HG03457 (cell line): Measurements from ENCODE around the gene CRYL1.
A peak's percentile ranks its signal among the peaks of the same experiment; 100 is the strongest.

Experiments used
- ATAC-seq: cut with Tn5 transposase; IDR thresholded peaks from one replicate; pipeline ENCODE4 v1.9.1; 2021; ENCODE audit warnings: moderate number of reproducible peaks; ENCODE audit not compliant: unreplicated experiment

Gene CRYL1, protein sequence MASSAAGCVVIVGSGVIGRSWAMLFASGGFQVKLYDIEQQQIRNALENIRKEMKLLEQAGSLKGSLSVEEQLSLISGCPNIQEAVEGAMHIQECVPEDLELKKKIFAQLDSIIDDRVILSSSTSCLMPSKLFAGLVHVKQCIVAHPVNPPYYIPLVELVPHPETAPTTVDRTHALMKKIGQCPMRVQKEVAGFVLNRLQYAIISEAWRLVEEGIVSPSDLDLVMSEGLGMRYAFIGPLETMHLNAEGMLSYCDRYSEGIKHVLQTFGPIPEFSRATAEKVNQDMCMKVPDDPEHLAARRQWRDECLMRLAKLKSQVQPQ

DNA sequence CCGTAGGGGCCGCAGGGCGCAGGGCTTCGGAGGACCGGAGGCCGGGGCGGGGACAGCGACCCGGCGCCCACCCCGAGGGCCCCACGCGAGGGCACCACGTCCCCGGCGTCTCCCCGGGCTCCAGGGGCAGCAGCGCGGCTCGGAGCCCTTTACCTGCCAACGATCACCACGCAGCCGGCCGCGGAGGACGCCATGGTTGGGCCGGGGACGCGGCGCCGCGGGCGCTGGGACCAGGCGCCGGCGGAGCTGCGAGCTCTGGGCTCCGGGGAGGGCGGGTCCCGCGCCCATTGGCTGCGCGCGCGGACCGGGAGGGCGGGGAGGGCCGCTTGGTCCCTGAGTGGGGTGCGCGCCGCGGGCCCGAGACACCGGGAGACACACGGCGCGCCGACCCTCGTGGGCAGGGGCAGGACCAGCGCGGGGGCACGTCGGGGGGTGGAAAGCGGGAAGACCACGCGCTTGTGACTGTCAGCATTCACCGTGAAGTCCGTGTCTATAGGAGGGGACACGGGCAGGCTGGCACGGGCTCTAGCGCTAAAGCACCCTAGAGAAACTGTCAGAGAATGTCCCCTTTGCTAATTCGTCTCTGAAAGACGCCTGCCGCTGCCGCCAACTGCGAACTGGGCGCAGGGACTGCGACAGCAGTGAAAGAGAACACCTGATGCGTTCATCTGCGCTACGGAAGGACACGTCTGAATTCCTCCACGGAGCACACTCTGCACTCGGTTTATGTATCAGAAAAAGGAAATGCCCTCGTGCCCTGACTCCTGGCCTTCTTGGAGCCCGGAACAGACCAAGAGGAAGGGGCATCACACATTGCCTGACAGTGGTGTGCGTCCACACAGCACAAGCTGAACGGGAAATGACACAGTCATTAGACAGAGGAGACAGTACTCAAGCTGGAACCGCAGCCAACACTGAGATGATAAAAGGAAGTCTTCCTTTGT, at the start of gene CRYL1:
Gene CRYL1, minus strand, starts transcription at position 257 of the 944 bp plus-strand sequence. Its CDS starts 63 bp downstream, at position 194.
- ATAC-seq: peak; percentile 55

DNA sequence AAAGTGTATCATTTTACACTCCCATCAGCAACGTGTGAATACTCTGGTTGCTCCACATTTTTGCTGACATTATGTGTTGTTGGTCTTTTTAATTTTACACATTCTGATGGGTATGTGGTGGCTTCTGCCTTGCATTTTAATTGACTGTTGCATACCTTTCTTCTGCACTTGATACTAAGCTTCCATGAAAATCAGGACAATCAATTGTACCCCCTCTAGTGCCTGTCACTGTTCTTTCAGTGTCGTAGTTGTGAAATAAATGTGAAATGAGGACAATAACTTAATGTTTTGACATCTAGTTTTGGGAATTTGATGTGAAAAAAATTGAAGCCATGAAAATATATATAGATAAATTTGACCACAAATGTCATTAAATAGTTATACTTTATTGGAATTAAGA, 48.0 kb upstream of the CRYL1 start:
- ATAC-seq: no peak

DNA sequence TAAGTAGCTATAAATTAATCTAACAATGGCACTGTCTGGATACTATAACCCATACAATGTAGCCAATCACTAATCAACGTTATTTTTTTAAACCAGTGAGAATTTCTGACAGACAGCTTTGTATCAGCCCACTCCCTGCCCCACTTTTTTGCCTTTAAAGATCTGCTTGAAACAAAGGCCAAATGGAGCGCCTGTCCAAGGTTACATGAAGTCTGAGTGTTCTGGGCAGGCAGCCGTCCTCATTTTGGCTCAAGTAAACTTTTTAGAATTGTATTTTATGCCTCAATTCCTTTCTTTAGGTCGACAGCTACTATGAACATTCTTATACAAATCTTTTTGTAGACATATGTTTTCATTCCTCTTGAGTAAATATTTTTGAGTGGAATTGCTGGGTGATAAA, 47.5 kb upstream of the CRYL1 start:
- no peak for ATAC-seq

DNA sequence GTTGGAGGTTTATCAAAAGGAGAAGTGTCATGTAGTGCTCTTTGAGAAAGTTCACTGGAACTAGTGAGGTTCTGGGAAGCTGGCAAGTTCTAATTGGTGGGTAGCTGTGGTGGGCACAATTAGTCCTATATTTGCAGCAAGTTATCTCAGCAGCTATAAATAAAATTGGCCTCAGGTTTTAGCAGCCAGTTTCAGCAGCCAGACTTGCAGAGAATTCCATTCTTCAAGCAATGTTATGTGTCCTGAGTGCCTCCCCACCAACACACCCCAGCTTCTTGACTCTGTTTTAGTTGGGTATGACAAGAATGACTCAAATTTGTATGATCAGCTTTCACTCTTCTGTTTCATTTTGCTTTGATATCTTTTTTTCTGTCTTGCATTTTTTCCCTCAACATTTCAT, 46.0 kb upstream of the CRYL1 start:
- no peak for ATAC-seq

DNA sequence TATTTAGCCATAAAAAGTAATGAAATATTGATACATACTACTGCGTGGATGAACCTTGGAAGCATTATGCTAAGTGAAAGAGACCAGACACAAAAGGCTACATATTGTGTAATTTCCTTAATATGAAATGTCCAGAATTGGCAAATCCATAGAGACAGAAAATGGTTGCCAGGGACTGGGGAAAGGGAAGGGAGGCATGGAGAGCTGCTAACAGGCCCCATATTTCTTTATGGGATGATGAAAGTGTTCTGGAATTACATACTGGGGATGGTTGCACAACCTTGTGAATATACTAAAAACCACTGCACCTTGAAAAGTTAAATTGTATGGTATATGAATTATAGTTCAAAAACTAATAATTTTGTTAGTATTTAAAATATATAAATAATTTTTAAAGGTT, 44.9 kb upstream of the CRYL1 start:
- no peak for ATAC-seq

DNA sequence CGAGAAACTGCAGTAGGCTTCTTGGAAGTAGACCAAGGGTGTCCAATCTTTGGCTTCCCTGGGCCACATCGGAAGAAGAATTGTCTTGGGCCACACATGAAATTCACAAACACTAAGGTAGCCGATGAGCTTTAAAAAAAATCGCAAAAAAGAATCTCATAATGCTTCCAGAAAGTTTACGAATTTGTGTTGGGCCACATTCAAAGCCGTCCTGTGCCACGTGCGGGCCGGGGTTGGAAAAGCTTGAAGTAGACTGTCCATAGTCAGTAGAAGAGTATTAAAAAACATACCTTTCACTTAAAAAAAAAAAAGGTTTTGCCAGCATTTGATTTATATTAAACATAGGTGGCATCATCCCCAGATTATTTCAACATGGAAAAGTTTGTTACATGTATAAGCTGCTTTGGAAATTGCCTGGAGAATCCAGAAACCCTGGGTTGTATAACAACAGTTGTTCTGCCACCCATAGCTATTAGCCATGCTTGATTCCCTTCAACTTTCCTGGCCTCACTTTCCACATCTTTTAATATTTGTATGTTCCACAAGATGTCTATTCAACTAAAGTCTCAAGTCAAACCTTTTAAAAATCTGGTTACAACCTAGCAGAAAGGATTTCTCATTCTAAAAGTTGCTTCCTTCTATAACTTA, 42.3 kb upstream of the CRYL1 start:
- no peak for ATAC-seq

DNA sequence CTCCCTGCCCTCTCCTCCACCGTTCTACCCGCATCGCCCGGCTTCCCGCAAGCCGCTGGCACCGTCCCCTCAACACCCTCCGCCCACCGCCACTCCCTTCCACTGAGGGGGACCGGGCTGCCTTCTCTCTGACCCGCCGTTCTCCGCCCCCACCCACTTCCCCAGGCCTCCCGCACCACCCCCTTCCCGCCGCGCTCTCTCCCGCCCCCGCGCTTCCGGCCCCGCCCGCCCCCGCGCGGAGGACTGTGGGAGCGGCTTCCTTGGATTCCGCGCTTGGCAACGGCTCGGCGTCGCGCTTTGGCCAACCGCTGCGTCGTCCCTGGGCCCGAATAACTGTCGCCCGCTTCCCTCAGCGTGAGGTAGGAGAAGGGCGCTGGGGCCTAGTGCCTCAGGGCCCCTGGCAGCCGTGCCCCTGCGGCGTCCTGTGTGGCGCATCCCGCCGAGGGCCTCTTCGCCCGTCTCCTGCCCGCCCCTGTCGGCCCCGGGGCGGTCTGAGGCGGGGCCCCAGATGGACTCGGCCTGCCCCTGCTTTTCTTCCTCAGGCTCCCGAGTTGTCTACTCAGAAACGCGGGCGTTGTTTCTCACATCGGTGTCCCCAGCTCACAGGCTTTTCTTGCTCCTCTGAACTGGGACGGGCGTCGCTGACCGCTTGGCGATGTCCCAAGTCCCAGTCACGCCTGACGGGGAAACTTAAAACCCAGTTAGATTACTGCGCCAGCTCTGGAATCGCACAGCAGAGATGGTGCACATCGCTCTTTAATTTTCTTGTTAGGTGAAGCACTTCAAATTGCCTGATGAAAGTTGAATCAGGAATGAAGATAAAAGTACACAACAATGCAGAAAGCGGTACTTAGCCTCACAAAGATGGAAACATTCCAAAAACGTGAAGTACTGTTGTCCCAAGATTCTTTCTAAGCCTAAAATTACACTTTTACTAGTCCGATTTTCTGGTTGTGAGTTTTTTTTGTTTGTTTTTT, 41.5 kb upstream of the CRYL1 start, which contains the start of gene IFT88:
Gene IFT88, plus strand, starts transcription at position 260 of the 977 bp plus-strand sequence. CDS start 7,229 bp downstream, outside the sequence.
- peak; percentile 83 for ATAC-seq

DNA sequence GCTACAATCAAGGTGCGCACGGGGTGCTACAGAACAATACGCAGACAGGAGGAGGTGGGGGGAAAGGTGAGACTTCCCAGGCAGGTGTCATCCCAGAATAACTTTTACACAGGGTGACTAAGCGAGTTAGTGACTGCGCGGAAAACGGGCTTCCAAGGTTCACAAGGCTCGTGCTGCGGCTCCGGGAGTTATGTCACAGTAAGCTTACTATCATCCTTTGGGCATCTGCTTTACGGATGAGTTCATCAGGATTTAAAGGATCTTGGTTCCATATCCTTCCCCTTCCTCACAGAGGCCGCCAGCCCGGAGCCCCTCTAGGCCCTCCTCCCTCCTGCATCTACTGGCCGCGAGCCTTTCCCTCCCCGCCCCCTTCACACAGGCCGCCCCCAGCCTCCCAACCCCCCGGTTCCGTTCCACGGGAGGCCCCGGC, 40.8 kb upstream of the CRYL1 start:
- ATAC-seq: peak; percentile 26

DNA sequence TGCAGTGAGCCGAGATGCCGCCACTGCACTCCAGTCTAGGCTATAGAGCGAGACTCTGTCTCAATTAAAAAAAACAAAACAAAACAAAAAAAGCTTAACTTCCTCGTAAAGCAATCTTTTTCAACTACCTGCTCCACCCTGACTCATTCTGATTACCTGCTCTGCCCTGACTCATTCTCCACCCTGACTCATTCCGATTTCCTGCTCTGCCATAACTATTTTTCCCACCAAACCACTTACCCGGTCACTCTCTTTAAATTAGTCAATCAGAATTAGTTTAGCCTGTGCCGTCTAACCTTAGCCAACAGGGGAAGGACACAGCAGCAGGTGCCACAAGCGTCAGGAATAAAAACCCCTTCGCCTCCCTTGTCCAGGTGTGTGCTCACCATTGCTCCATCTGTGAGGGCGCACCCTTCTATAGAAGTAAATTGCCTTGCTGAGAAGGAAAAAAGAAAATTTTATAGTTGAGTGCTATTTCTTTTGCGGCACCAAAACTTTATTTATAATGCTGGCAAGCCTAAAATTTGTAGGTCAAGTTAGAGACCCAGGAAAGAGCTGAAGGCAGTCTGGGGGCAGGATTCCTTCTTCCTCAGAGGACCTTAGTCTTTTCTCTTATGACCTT, 39.6 kb upstream of the CRYL1 start:
- ATAC-seq: no peak

DNA sequence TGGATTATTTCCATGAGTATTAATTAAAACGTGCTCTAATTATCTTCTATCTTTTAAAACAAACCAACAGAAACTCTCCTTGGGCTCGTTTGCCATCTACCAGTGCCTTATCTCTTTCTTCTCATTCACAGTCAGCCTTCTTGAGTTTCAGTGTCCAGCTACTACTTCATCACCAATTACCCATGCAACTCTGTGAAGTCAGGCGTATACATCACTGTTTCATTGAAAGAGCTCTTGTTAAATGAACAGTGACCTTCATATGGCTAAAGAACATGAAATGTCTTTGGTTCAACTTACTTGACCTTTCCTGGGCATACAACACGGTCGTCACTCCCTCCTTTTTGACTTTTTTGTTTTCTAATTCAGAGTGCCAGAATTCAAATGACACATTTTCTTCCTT, 36.1 kb upstream of the CRYL1 start:
- ATAC-seq: no peak

DNA sequence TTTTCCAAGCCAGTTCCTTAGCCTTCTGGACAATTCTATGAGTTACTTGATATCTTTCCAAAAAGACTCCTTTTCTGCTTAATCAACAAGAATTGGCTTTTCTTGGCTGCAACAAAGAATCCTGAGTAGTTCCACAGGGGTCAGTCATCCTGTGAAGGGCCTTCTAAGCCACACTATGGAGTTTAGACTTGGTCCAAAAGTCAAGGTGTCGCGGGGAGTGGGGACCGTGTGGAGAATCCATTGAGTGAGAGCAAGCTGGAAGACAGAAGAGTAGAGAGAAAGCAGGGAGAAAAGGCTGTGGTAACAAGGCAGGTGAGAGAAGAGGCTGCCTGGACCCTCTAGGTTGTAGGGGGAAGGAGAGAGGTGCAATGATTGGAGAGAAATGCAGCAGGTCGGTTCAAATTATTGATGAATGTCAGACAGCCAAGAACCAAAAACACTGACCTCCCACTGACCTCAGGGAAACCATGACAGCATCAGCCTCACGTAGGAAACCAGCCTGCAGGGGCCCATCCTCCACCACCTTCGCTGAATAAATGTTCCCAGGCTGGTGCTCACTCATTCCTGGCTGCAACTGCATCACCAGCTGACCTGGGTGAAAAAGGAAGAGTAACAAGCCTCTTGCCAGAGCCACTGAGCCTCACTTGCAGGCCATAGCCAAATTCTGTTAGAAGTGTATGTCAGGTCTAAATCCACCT, 34.2 kb upstream of the CRYL1 start:
- no peak for ATAC-seq

DNA sequence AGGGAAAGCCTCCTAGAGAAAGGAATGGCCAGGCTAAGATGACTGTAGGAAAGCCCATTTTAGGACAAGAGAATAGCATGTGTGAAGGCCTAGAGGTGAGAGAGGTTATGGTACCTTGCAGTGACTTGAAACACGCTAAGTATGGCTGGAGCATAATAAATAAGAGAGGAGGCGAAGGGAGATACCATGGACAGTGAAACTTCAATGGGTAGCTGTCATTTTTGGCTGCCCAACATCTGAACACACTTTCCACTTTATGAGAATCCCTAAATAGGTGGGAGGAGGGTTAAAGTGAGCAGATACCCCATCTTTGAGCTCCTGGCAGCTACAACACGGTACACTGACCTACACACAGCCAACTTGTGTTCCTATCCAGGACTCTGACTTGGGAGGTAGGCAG, 33.3 kb upstream of the CRYL1 start:
- no peak for ATAC-seq

DNA sequence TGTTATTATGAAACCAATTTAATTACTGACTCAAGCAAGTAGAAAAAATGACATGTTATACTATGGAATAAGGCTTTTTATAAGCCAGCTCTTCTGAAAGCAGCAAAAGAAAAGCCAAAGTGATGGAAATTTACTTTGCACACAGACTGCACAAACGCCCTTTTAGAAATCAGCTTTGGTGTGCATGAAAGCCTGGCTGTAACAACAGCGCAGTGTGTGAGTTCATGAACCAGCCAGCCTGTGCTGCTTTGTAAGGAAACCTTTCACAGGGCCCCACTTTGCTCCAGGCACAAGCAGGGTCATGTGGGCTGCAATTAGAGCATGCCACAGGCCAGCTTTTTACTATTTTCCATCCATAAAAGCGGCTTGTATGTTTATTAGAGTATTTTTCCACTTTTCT, 27.7 kb upstream of the CRYL1 start:
- ATAC-seq: no peak

DNA sequence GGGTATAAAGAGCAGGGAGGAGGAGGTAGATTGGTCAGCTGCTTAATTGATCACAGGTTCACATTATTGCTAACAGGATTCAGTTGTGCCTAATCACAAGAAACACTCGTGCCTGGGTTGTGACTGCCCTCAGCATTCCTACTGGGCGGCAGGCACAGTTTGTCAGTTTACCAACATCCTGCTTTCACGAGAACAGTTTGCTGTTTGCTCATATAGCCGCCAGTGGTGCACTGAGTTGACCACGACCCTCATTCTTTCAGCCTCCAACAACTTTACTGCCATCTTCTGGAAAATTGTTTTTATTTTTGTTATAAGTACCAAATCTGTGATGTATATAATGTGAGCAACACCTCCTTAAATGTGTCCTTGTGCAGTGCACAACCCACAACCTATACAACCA, 25.1 kb upstream of the CRYL1 start:
- ATAC-seq: no peak

DNA sequence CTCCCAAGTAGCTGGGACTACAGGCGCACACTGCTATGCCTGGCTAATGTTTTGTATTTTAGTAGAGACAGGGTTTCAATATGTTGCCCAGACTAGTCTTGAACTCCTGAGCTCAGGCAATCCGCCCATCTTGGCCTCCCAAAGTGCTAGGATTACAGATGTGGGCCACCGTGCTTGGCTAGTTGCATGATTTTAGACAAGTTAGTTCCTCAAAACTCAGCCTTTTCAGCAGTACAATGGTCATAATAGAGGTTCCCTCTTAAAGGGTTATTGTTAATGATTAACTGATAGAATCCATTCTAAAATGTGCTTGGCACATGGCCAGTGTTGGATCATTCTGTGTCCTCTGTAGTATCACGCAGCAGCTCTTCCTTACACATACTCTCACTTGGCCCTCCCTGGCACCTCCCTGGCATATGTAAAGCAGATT, 21.8 kb upstream of the CRYL1 start:
- ATAC-seq: no peak

DNA sequence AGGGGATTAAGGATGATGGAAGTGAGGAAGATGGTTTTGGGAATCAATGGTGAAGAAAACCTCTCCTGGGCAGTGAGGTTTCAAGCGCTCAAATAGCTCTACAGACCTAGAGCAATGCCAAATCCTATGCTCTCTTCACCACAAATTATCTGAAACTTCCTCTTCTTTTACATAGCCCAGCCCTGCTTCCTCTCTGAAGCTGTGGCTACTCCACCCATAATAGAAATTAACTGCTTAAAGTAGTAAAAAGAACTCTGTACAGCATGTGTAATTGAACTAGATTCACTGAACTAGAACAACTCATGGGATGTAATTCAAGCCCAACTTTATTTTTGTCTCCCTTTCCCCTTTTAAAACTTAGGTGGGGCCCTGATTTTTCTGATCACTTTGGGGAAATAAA, 20.9 kb upstream of the CRYL1 start:
- no peak for ATAC-seq

DNA sequence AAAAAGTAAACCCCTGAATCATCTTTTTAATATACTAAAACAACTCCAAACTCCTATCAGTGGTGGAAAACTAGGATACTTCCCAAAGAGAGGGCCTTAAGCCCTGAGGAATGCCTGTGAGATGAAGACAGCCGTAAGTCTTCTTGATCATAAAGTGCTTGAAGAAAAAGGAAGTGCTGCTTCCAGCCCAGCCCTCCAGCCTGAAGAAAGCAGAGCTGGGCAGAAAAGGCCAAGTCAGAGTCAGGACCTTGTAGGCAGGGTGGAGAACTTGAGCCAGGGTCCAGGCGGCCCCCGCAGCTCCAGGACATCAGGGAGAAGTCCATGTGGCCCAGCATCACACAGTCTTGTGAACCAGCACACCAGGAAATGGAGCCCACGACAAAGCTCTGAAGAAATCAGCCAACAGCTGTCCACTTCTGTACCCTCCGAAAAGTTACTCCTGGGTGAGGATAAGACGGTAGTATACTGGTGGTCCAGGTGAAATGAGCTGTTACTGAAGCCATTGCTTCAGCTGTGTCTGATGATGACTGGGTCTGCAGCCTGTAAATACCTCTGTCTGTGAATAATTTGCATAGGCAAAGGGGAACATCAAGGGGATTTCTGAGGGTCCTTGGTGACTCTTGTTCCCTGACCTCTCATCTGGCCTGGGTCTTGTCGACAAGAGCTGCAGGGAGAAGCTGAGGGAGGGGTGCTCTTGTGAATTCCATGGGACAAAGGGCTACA, 18.7 kb upstream of the CRYL1 start:
- ATAC-seq: no peak

DNA sequence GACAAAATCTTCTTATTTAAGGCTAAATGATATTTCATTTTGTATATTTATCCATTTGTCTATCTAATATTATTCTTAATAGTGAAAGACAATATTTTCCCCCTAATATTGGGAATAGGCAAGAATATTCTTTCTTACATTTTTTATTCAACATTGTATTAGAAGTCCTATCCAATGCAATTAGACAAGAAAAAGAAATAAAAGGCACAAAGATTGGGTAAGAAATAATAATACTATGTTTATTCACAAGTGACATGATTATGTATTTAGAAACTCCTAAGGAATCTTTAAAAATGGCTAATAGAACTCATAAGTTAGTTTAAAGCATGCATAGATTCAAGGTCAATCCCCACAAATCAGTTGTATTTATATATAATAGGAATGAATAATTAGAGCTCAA, 11.3 kb upstream of the CRYL1 start:
- ATAC-seq: no peak
